ENCODE data around the gene CFAP298.

Gene CFAP298

DNA sequence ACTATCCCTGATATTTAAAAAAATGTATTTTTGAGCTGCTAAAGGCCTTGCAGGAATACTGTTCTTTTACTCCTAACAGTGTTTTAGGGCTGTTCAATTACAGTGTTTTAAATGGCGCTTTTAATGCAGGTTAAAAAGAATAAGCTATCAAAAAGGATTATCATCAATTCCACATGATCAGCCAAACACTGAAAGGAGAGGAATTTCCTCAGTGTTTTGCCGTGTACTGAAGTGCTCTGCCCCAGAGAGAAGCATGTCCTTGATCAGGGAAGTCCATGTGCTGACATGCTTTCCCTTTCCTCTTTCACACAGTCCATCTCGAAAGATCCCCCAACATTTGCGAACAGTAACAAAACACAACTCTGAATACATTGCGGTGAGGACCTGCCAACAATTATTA, 3.3 kb downstream of the CFAP298 start:
- in situ Hi-C loops (cut with HindIII; ENCODE audit: low sequenced_read_pairs): loop anchor here (5.0 kb wide), 1 partner anchor 202 kb away; no protein-coding TSS in a partner anchor
- TF ChIP-seq, protein P1, sequence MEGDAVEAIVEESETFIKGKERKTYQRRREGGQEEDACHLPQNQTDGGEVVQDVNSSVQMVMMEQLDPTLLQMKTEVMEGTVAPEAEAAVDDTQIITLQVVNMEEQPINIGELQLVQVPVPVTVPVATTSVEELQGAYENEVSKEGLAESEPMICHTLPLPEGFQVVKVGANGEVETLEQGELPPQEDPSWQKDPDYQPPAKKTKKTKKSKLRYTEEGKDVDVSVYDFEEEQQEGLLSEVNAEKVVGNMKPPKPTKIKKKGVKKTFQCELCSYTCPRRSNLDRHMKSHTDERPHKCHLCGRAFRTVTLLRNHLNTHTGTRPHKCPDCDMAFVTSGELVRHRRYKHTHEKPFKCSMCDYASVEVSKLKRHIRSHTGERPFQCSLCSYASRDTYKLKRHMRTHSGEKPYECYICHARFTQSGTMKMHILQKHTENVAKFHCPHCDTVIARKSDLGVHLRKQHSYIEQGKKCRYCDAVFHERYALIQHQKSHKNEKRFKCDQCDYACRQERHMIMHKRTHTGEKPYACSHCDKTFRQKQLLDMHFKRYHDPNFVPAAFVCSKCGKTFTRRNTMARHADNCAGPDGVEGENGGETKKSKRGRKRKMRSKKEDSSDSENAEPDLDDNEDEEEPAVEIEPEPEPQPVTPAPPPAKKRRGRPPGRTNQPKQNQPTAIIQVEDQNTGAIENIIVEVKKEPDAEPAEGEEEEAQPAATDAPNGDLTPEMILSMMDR (IDR thresholded peaks at IDR 0.05; ENCODE audit: low read depth, low read length, missing control alignments): no peak

GRCh38 chr21:32605469-32605868, 6.7 kb downstream of the CFAP298 start:
- no peak overlapping the region for H3K4me3 ChIP-seq (ENCODE audit: low read depth, low read length)
- DNase-seq (ENCODE audit: low read depth): no peak
- TF ChIP-seq, protein P1 (IDR thresholded peaks at IDR 0.05; ENCODE audit: low read depth, low read length, missing control alignments): no peak
- in situ Hi-C loops (cut with HindIII; ENCODE audit: low sequenced_read_pairs): loop anchor here (5.0 kb wide), 1 partner anchor 198 kb away; no protein-coding TSS in a partner anchor

More for the DNA sequence above, 3.3 kb downstream of the CFAP298 start:
- DNase-seq (ENCODE audit: low read depth): no peak
- no peak overlapping the region for H3K4me3 ChIP-seq (ENCODE audit: low read depth, low read length)

DNA sequence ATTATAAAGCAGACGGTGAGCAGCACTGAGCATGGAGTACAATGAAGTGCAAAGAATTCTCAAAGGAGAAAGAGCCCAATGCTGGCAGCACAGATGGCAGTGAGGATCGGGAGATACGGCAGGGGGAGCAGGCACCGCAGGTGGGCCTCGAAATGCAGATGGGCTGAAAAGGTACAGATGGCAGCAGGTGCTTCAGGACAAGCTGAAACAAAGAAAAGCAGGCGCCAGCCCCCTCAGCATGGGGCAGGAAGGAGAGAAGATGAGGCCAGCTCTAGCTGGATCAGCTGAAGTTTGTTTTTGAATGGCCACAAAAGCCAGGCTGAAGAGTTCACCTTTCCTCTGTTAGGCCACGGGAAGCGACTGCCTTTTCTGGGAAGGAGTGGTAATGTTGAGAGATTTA, 7.7 kb downstream of the CFAP298 start:
- TF ChIP-seq, protein P1 (IDR thresholded peaks at IDR 0.05; ENCODE audit: low read depth, low read length, missing control alignments): no peak

DNA sequence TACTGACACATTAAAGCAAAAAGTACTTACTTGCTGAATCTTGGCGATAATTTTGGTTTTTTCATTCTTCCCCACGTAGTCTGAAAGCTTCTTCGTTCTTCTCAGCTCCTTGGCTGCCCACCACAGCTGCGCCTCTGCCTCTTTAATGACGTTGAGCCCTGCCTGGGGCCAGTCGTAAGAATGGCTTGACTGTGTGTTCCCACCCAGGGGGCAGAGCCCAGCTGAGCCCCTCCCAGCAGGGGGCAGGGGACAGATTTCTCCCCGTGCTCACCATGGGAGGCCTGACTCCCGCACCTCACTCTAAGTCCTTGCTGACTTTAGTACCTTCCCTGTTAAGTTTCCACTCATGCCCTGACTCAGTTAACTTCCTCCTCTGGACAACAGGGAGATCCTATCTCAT, 9.0 kb downstream of the CFAP298 start:
- in situ Hi-C loops (cut with HindIII; ENCODE audit: low sequenced_read_pairs): no loop called here
- DNase-seq (ENCODE audit: low read depth): no peak
- TF ChIP-seq, protein P1 (IDR thresholded peaks at IDR 0.05; ENCODE audit: low read depth, low read length, missing control alignments): no peak
- no peak overlapping the region for H3K4me3 ChIP-seq (ENCODE audit: low read depth, low read length)

More for the DNA sequence above, 7.7 kb downstream of the CFAP298 start:
- H3K4me3 ChIP-seq (ENCODE audit: low read depth, low read length): no peak overlapping the region
- in situ Hi-C loops (cut with HindIII; ENCODE audit: low sequenced_read_pairs): no loop called here
- no peak for DNase-seq (ENCODE audit: low read depth)

- in situ Hi-C loops (cut with HindIII; ENCODE audit: low sequenced_read_pairs): no loop called here
- DNase-seq (ENCODE audit: low read depth): no peak
- H3K4me3 ChIP-seq (ENCODE audit: low read depth, low read length): no peak overlapping the region
- TF ChIP-seq, protein P1 (IDR thresholded peaks at IDR 0.05; ENCODE audit: low read depth, low read length, missing control alignments): no peak
These were observed 10.1 kb downstream of the CFAP298 start for GRCh38 chr21:32602099-32602498.

DNA sequence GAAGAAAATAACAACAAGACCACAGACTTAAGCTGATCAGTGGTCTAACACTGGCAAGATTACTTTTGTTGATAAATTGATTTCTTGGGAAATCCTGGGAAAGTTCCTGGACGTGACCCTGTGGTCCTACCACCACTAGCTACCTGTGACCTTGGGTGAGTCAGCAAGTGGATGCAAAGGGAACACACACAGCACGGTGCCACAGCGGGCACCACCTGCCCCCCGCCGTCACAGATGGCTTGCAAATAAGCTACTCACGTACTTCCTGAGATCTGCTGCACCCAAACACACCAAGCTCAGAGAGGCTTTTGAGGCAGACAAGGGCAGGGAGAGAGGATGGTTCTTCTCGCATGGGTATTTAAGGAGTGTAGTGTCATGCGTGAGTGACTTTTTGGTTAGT, 12.7 kb downstream of the CFAP298 start:
- TF ChIP-seq, protein P1 (IDR thresholded peaks at IDR 0.05; ENCODE audit: low read depth, low read length, missing control alignments): no peak
- no peak for DNase-seq (ENCODE audit: low read depth)
- in situ Hi-C loops (cut with HindIII; ENCODE audit: low sequenced_read_pairs): no loop called here
- no peak overlapping the region for H3K4me3 ChIP-seq (ENCODE audit: low read depth, low read length)

GRCh38 chr21:32599091-32599490, 13.1 kb downstream of the CFAP298 start:
- in situ Hi-C loops (cut with HindIII; ENCODE audit: low sequenced_read_pairs): no loop called here
- DNase-seq (ENCODE audit: low read depth): no peak
- H3K4me3 ChIP-seq (ENCODE audit: low read depth, low read length): no peak overlapping the region
- TF ChIP-seq, protein P1 (IDR thresholded peaks at IDR 0.05; ENCODE audit: low read depth, low read length, missing control alignments): no peak
